ENCODE data around the gene GPX4. TPM values are rescaled to one million over a fixed set of nuclear protein-coding genes. Genes with fewer than 3 reads are reported as not detected.
A peak's percentile ranks its signal among the peaks of the same experiment; 100 is the strongest.

Gene GPX4
- total RNA-seq, 1 experiment from 2014 or later, result 577 TPM

DNA sequence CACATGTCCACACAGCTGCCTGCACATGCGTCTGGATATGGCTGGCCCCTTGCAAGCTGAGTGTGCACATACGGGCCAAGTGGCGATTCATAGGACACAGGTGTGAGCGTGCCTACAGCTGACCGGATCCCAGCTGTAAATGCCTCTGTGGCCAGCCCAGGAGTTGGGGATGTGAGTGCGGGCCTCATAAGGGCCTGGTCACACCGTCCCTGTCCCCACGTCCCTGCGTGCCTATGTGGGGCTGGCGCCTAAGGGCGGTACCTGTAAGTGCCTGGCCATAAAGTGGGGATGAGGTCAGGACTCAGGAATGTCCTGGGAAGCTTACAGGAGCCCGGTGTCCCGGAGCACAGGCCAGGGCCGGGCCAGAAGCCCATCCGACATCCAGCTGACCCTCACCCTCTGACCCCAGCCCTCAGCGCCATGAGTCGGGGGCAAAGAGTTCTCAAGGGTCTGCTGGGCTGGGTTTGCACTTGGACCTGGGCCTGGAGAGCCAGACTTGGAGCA is 38.1 kb upstream of the GPX4 start:
- CTCF ChIA-PET, result no interaction called here
- Histone ChIP-seq H3K27ac (ENCODE audit: low read length) (peak overlapping the region; percentile 66), H3K4me3 (ENCODE audit: low read depth in 2 of 2, low read length in 2 of 2) (peak overlapping the region in 1 of 2 experiments; percentile 59; a peak in 2 of 4 replicates), H3K36me3 (ENCODE audit: control insufficient read depth, insufficient read depth, low read length) (no peaks in the 10 kb centered on the region; the same call in 1 of the 2 replicates), H3K27me3 (ENCODE audit: control insufficient read depth, insufficient read depth, low read length) (no peaks in the 10 kb centered on the region), H3K4me1 (ENCODE audit: control insufficient read depth, insufficient read depth, low read length) (peaks cover 17% of the 10 kb centered on the region), H3K9me3 (ENCODE audit: control insufficient read depth, insufficient read depth, low read depth, low read length) (no peaks in the 10 kb centered on the region)
- no peak for DNase-seq (ENCODE audit: low read depth, low spot score)
- peak; percentile 55 for ATAC-seq
- intact Hi-C loops (cut with micrococcal nuclease; ENCODE audit: unreplicated experiment) (no loop called here), in situ Hi-C loops (cut with HindIII; ENCODE audit: low pct_unique_long_range_greater_than_20kb, low sequenced_read_pairs) (no loop called here)
- TF ChIP-seq POLR2AphosphoS5 (IDR thresholded peaks at IDR 0.05; ENCODE audit: low read depth, low read length), result no peak
- TF ChIP-seq, protein P1, sequence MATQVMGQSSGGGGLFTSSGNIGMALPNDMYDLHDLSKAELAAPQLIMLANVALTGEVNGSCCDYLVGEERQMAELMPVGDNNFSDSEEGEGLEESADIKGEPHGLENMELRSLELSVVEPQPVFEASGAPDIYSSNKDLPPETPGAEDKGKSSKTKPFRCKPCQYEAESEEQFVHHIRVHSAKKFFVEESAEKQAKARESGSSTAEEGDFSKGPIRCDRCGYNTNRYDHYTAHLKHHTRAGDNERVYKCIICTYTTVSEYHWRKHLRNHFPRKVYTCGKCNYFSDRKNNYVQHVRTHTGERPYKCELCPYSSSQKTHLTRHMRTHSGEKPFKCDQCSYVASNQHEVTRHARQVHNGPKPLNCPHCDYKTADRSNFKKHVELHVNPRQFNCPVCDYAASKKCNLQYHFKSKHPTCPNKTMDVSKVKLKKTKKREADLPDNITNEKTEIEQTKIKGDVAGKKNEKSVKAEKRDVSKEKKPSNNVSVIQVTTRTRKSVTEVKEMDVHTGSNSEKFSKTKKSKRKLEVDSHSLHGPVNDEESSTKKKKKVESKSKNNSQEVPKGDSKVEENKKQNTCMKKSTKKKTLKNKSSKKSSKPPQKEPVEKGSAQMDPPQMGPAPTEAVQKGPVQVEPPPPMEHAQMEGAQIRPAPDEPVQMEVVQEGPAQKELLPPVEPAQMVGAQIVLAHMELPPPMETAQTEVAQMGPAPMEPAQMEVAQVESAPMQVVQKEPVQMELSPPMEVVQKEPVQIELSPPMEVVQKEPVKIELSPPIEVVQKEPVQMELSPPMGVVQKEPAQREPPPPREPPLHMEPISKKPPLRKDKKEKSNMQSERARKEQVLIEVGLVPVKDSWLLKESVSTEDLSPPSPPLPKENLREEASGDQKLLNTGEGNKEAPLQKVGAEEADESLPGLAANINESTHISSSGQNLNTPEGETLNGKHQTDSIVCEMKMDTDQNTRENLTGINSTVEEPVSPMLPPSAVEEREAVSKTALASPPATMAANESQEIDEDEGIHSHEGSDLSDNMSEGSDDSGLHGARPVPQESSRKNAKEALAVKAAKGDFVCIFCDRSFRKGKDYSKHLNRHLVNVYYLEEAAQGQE (IDR thresholded peaks at IDR 0.05; ENCODE audit: insufficient read depth in 1 of 2, low read depth in 2 of 2, low read length in 1 of 2), result no peak
- TF ChIP-seq TCF7L2 (IDR thresholded peaks at IDR 0.05; ENCODE audit: low read depth, low read length), result no peak
- TF ChIP-seq, protein P2, sequence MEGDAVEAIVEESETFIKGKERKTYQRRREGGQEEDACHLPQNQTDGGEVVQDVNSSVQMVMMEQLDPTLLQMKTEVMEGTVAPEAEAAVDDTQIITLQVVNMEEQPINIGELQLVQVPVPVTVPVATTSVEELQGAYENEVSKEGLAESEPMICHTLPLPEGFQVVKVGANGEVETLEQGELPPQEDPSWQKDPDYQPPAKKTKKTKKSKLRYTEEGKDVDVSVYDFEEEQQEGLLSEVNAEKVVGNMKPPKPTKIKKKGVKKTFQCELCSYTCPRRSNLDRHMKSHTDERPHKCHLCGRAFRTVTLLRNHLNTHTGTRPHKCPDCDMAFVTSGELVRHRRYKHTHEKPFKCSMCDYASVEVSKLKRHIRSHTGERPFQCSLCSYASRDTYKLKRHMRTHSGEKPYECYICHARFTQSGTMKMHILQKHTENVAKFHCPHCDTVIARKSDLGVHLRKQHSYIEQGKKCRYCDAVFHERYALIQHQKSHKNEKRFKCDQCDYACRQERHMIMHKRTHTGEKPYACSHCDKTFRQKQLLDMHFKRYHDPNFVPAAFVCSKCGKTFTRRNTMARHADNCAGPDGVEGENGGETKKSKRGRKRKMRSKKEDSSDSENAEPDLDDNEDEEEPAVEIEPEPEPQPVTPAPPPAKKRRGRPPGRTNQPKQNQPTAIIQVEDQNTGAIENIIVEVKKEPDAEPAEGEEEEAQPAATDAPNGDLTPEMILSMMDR (IDR thresholded peaks at IDR 0.05), result no peak
- no peak for TF ChIP-seq SIN3A (IDR thresholded peaks at IDR 0.05; ENCODE audit: borderline replicate concordance, insufficient read depth, low read depth, low read length)
- no TSS peak for BruUV-seq (replicated peaks)
- POLR2A ChIA-PET, result interaction anchor here (0.6 kb wide), 1 partner anchor 11 kb away, joined by 5 read pairs; no protein-coding TSS in a partner anchor

GRCh38 chr19:1066251-1066747 is 37.5 kb upstream of the GPX4 start:
- no peaks in the 10 kb centered on the region for H3K27me3 ChIP-seq (ENCODE audit: control insufficient read depth, insufficient read depth, low read length)
- BruUV-seq (replicated peaks), result no TSS peak
- H3K36me3 ChIP-seq (ENCODE audit: control insufficient read depth, insufficient read depth, low read length), result no peaks in the 10 kb centered on the region; the same call in 1 of the 2 replicates
- DNase-seq (ENCODE audit: low read depth, low spot score) (no peak), ATAC-seq (no peak)
- no peaks in the 10 kb centered on the region for H3K9me3 ChIP-seq (ENCODE audit: control insufficient read depth, insufficient read depth, low read depth, low read length)
- peak overlapping the region; percentile 66 for H3K27ac ChIP-seq (ENCODE audit: low read length)
- in situ Hi-C loops (cut with HindIII; ENCODE audit: low pct_unique_long_range_greater_than_20kb, low sequenced_read_pairs), result no loop called here
- no peak for TF ChIP-seq SIN3A (IDR thresholded peaks at IDR 0.05; ENCODE audit: borderline replicate concordance, insufficient read depth, low read depth, low read length)
- TF ChIP-seq TCF7L2 (IDR thresholded peaks at IDR 0.05; ENCODE audit: low read depth, low read length), result no peak
- TF ChIP-seq POLR2AphosphoS5 (IDR thresholded peaks at IDR 0.05; ENCODE audit: low read depth, low read length), result no peak
- TF ChIP-seq, protein P2 (IDR thresholded peaks at IDR 0.05), result no peak
- CTCF ChIA-PET, result no interaction called here
- POLR2A ChIA-PET, result no interaction called here
- H3K4me3 ChIP-seq (ENCODE audit: low read depth in 2 of 2, low read length in 2 of 2), result peak overlapping the region; percentile 45 to 59
- intact Hi-C loops (cut with micrococcal nuclease; ENCODE audit: unreplicated experiment), result no loop called here
- peaks cover 17% of the 10 kb centered on the region for H3K4me1 ChIP-seq (ENCODE audit: control insufficient read depth, insufficient read depth, low read length)

All from Panc1 (cell line).